HCT116 (cell line): ENCODE measurements around the gene OR52N5. TPM values are rescaled to one million over a fixed set of nuclear protein-coding genes. Genes with fewer than 3 reads are reported as not detected.

Experiments used
- ATAC-seq: fragments of 200-7000 bp; cut with Tn5 transposase; 2 replicates; pipeline ENCODE4 v1.9.1; 2020; ENCODE audit warnings: mild to moderate bottlenecking, moderate library complexity
- BruUV-seq: library from RNA; stranded (reverse); fragments of 400-500 nt; replicated peaks from 2 replicates; lab custom pipeline; 2021; lab: Mats Ljungman, UMichigan
- CTCF ChIA-PET: fragments of 300-600 bp; sonication (Branson Sonifier 250); formaldehyde crosslinking; loops from one replicate; lab custom pipeline; 2021; ENCODE audit warnings: antibody characterized with exemption; lab: Charles Lee
- POLR2A ChIA-PET: fragments of 300-600, 350-600 bp; sonication (Branson Sonifier 250); formaldehyde crosslinking; loops from one replicate; lab custom pipeline; 2021; ENCODE audit warnings: antibody characterized with exemption; lab: Charles Lee
- RAD21 ChIA-PET, 2 experiments: fragments of 300-600 bp; sonication (Branson Sonifier 250); formaldehyde crosslinking; loops; one replicate each; lab custom pipeline; 2023; ENCODE audit warnings: low total read pairs in 2 of 2; ENCODE audit not compliant: uncharacterized antibody in 2 of 2, unreplicated experiment in 2 of 2, low non-redundant PET in 1 of 2; lab: Charles Lee
- DNase-seq: peaks from one replicate; pipeline ENCODE4 v3.0.0-alpha.2; 2010; ENCODE audit warnings: low read depth, low spot score
- H2AFZ ChIP-seq: fragments of 200-600 bp; shearing (Covaris generic), sonication (generic); 2 replicates; pipeline ENCODE4 v1.6.1; 2017; ENCODE audit warnings: low read depth, mixed run types, mixed read lengths, antibody characterized with exemption, low read length; ENCODE audit not compliant: poor library complexity, severe bottlenecking
- H3K27ac ChIP-seq: 2 replicates; pipeline ENCODE4 v1.5.1; 2012; ENCODE audit warnings: low read depth, low read length
- H3K27me3 ChIP-seq: fragments of 200-600 bp; sonication (generic); 2 replicates; pipeline ENCODE4 v1.6.1; 2016; ENCODE audit warnings: mixed run types, low read length, mixed read lengths; ENCODE audit not compliant: insufficient read depth
- H3K36me3 ChIP-seq, 2 experiments: fragments of 200-500 bp in 1 of 2; fragments of 200-600 bp in 1 of 2; sonication (Bioruptor generic) in 1 of 2; sonication (generic) in 1 of 2; 2 replicates each; pipeline versions ENCODE4 v1.5.1 to v1.6.1; 2014 to 2016; ENCODE audit warnings: low read length in 2 of 2, inconsistent platforms in 1 of 2, mixed read lengths in 1 of 2, mixed run types in 1 of 2; ENCODE audit not compliant: insufficient read depth in 2 of 2, control insufficient read depth in 1 of 2
- H3K4me1 ChIP-seq, 2 experiments: fragments of 200-600 bp in 1 of 2; sonication (generic) in 1 of 2; 2 replicates each; pipeline versions ENCODE4 v1.5.1 to v1.6.1; 2012 to 2017; ENCODE audit warnings: low read length in 2 of 2, inconsistent platforms in 1 of 2, mild to moderate bottlenecking in 1 of 2, mixed read lengths in 1 of 2, mixed run types in 1 of 2, moderate library complexity in 1 of 2; ENCODE audit not compliant: insufficient read depth in 2 of 2, control insufficient read depth in 1 of 2
- H3K4me2 ChIP-seq: fragments of 200-600 bp; sonication (generic); 2 replicates; pipeline ENCODE4 v1.6.1; 2017; ENCODE audit warnings: mixed run types, low read length, mixed read lengths
- H3K4me3 ChIP-seq, 2 experiments: fragments of 200-600 bp in 1 of 2; sonication (generic) in 1 of 2; replicated peaks in 1 of 2; 2 replicates each; pipeline ENCODE4 v1.5.1; 2011 to 2016; ENCODE audit warnings: low read length in 2 of 2, control low read depth in 1 of 2, low read depth in 1 of 2, mild to moderate bottlenecking in 1 of 2, mixed read lengths in 1 of 2, mixed run types in 1 of 2
- H3K79me2 ChIP-seq: fragments of 200-600 bp; sonication (generic); 2 replicates; pipeline ENCODE4 v1.6.1; 2017; ENCODE audit warnings: mild to moderate bottlenecking, mixed run types, low read length, moderate library complexity, mixed read lengths; ENCODE audit not compliant: insufficient read depth
- H3K9ac ChIP-seq: fragments of 200-600 bp; sonication (generic); 2 replicates; pipeline ENCODE4 v1.6.1; 2016; ENCODE audit warnings: low read length, mixed read lengths
- H3K9me2 ChIP-seq: fragments of 200-600 bp; sonication (generic), shearing (Covaris generic); 2 replicates; pipeline ENCODE4 v1.6.1; 2017; ENCODE audit warnings: mixed run types, mild to moderate bottlenecking, moderate library complexity; ENCODE audit not compliant: insufficient read depth
- H3K9me3 ChIP-seq, 2 experiments: fragments of 200-500 bp in 1 of 2; fragments of 200-600 bp in 1 of 2; sonication (Bioruptor generic) in 1 of 2; sonication (generic) in 1 of 2; 2 replicates each; pipeline ENCODE4 v1.6.1; 2014 to 2017; ENCODE audit warnings: low read length in 2 of 2, mixed read lengths in 2 of 2, inconsistent platforms in 1 of 2, low read depth in 1 of 2, mild to moderate bottlenecking in 1 of 2, mixed run types in 1 of 2, moderate library complexity in 1 of 2; ENCODE audit not compliant: control insufficient read depth in 1 of 2, insufficient read depth in 1 of 2
- H4K20me1 ChIP-seq: fragments of 200-600 bp; sonication (generic), shearing (Covaris generic); 2 replicates; pipeline ENCODE4 v1.6.1; 2017; ENCODE audit warnings: mixed run types, mild to moderate bottlenecking, moderate library complexity; ENCODE audit not compliant: insufficient read depth
- CEBPB ChIP-seq: IDR thresholded peaks from 2 replicates; pipeline ENCODE4 v1.6.1; 2012; ENCODE audit warnings: low read depth
- EGR1 ChIP-seq: IDR thresholded peaks from 2 replicates; pipeline ENCODE4 v1.6.1; 2012; ENCODE audit warnings: low read depth
- ELF1 ChIP-seq: IDR thresholded peaks from 2 replicates; pipeline ENCODE4 v1.6.1; 2012; ENCODE audit warnings: low read depth, borderline replicate concordance
- REST ChIP-seq: IDR thresholded peaks from 2 replicates; pipeline ENCODE4 v1.6.1; 2012; ENCODE audit warnings: low read depth
- TCF7L2 ChIP-seq: IDR thresholded peaks from 2 replicates; pipeline ENCODE4 v1.7.0; 2011; ENCODE audit warnings: borderline replicate concordance, inconsistent platforms; ENCODE audit not compliant: insufficient read depth, insufficient read length; ENCODE audit errors: extremely low read depth
- ZBTB33 ChIP-seq: IDR thresholded peaks from 2 replicates; pipeline ENCODE4 v1.6.1; 2011; ENCODE audit warnings: mild to moderate bottlenecking, low read length, moderate library complexity; ENCODE audit not compliant: insufficient replicate concordance; ENCODE audit errors: extremely low read depth
- ZFX ChIP-seq: fragments of 450-650 bp; IDR thresholded peaks from 2 replicates; pipeline ENCODE4 v1.6.1; 2017
- intact Hi-C: fragments of 100-400 bp; cut with micrococcal nuclease; formaldehyde crosslinking; loops from 2 replicates; pipeline ENCODE4 v1.10.0; 2022
- total RNA-seq: library from RNA; stranded (reverse); gene quantifications from one replicate; pipeline ENCODE4 v1.2.1, GENCODE V29; 2021; ENCODE audit not compliant: unreplicated experiment

The OR52N5 gene
- total RNA-seq, 1 experiment from 2014 or later: not detected

- no peak overlapping the region for H3K9ac ChIP-seq
- RAD21 ChIA-PET: no interaction called here
Measured at GRCh38 chr11:5746614-5747013, 36.5 kb downstream of the OR52N5 start.

More at GRCh38 chr11:5746614-5747013, 36.5 kb downstream of the OR52N5 start:
- Histone ChIP-seq H4K20me1 (no peaks in the 10 kb centered on the region), H3K9me2 (no peaks in the 10 kb centered on the region), H2AFZ (no peak overlapping the region), H3K4me2 (no peak overlapping the region), H3K79me2 (no peaks in the 10 kb centered on the region), H3K27ac (no peak overlapping the region), H3K36me3 (no peaks in the 10 kb centered on the region), H3K4me1 (no peaks in the 10 kb centered on the region), H3K27me3 (peaks cover 72% of the 10 kb centered on the region), H3K4me3 (no peak overlapping the region), H3K9me3 (no peaks in the 10 kb centered on the region)
- DNase-seq (no peak), ATAC-seq (no peak)
- TF ChIP-seq ZFX (no peak), CEBPB (no peak), ELF1 (no peak), ZBTB33 (no peak), EGR1 (no peak), REST (no peak), TCF7L2 (no peak)
- ChIA-PET CTCF (no interaction called here), POLR2A (no interaction called here)
- BruUV-seq: no TSS peak
- intact Hi-C loops: no loop called here
